Measurements from ENCODE around the gene IPO7.

- TF ChIP-seq GATA2 (IDR thresholded peaks at IDR 0.05; ENCODE audit: low read depth, low read length), result no peak
- TF ChIP-seq GATA3 (IDR thresholded peaks at IDR 0.05; ENCODE audit: low read depth, low read length), result no peak
Measured at GRCh38 chr11:9438611-9439010, 54.2 kb downstream of the IPO7 start.
